ENCODE results near the gene ASB16.

GRCh38 chr17:44197107-44197506 lies 26.6 kb downstream of the ASB16 start:
- TF ChIP-seq CTCF (IDR thresholded peaks at IDR 0.05) (no peak), POLR2A (IDR thresholded peaks at IDR 0.05) (no peak)
